Thyroid gland (tissue), 4 donors: Measurements from ENCODE around the gene PLBD2. TPM values are rescaled to one million over a fixed set of nuclear protein-coding genes. Genes with fewer than 3 reads are reported as not detected.

Experiments
- DNase-seq, 2 donors: peaks; one replicate each; pipeline ENCODE4 v3.0.0-alpha.2; 2019
- H3K27ac ChIP-seq, 3 donors: fragments of 200-600 bp; sonication (generic); 1 replicate in 2 of 3; 2 replicates in 1 of 3; pipeline ENCODE4 v1.5.1; 2016 to 2019; ENCODE audit warnings: mild to moderate bottlenecking in 1 of 3, moderate library complexity in 1 of 3
- H3K27me3 ChIP-seq: fragments of 200-600 bp; sonication (generic); one replicate; pipeline ENCODE4 v1.5.1; 2019
- H3K36me3 ChIP-seq, 2 donors: fragments of 200-600 bp; sonication (generic); one replicate each; pipeline ENCODE4 v1.5.1; 2016 to 2019
- H3K4me1 ChIP-seq, 2 donors: fragments of 200-600 bp; sonication (generic); one replicate each; pipeline ENCODE4 v1.5.1; 2017 to 2019
- H3K4me3 ChIP-seq, 3 donors: fragments of 200-600 bp; sonication (generic); replicated peaks in 1 of 3; 1 replicate in 2 of 3; 2 replicates in 1 of 3; pipeline ENCODE4 v1.5.1; 2016; ENCODE audit warnings: mild to moderate bottlenecking in 1 of 3
- H3K9me3 ChIP-seq: fragments of 200-600 bp; sonication (generic); one replicate; pipeline ENCODE4 v1.5.1; 2017
- POLR2A ChIP-seq, 2 donors: fragments of 450-650 bp; IDR thresholded peaks; one replicate each; pipeline ENCODE4 v1.6.1; 2017; ENCODE audit warnings: antibody characterized with exemption in 2 of 2, mild to moderate bottlenecking in 2 of 2, moderate library complexity in 1 of 2
- WGBS, 2 donors: methylation state at CpG; one replicate each; pipeline ENCODE4 v1.1.5; 2017; 5-methylcytosine and 5-hydroxymethylcytosine counted together
- intact Hi-C: fragments of 100-400 bp; cut with DNase I; formaldehyde crosslinking; loops from one replicate; pipeline ENCODE4 v1.15.1; 2023
- total RNA-seq, 4 donors: library from RNA; depleted of rRNA; stranded (reverse); fragments of >200 nt; gene quantifications; one replicate each; pipeline ENCODE4 v1.2.3, GENCODE V29; 2016
- TF ChIP-seq, protein P1 (sequence below), 6 experiments: fragments of 200-600 bp in 3 of 6; fragments of 450-650 bp in 3 of 6; sonication (generic) in 3 of 6; IDR thresholded peaks; one replicate each; pipeline ENCODE4 v1.5.1; 2016 to 2019; ENCODE audit warnings: antibody characterized with exemption in 6 of 6, mild to moderate bottlenecking in 2 of 6, inconsistent platforms in 1 of 6, moderate library complexity in 1 of 6

PLBD2 gene
- total RNA-seq, 4 donors from 2014 or later = 21.0 to 51.5 (median 44.3) TPM

DNA sequence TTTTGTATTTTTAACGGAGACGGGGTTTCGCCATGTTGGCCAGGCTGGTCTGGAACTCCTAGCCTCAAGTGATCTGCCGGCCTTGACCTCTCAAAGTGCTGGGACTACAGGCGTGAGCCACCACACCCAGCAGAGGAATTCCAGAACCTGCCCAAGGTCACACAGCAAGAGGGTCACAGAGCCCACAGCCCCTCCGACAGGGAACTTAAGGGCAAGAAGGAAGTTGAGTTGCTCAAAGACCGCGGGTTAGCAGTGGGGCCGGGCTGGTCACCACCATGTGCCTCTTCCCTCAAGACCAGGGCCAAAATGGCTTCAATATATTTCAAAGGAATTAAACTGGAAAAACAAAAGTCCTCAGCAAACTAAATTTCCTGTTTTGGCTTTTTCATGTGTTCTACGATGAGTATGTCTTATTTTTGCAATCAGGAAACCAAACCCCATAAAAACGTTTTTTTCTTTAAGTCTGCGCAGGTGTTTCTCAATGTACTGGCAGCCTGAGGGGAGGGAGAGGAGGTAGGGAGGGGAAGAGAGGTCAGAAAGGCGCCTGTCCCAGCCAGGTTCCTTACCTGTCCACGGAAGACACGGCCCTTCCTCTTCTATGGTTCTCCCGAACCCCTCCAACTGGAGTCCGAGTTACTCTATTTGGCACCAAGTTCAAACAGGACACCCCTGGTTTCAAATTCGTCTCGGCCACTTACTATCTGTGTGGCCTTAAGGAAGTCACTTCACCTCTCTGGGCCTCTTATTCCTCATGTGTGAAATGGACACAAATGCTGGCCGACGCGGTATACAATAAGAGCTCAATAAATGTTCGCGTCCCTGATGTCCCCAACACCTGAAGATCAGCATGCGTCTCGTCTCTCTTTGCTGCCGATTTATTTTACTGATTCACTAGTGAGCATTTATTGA is 24.3 kb upstream of the PLBD2 start:
- Histone ChIP-seq H3K27ac (peak overlapping the region in 2 of 3 donors; percentile 45 to 63), H3K36me3 (peaks cover 0 to 6% of the 10 kb centered on the region in 2 donors), H3K4me1 (peaks cover 4 to 24% of the 10 kb centered on the region in 2 donors), H3K4me3 (peak overlapping the region; percentile 38 to 65 (median 44)), H3K9me3 (no peaks in the 10 kb centered on the region), H3K27me3 (no peaks in the 10 kb centered on the region)
- WGBS, 2 donors = 42 to 45% methylated on average over 27 of the region's 27 CpGs
- DNase-seq = peak in 1 of 2 donors; percentile 16
- no peak for TF ChIP-seq POLR2A (IDR thresholded peaks at IDR 0.05)
- TF ChIP-seq, protein P1, sequence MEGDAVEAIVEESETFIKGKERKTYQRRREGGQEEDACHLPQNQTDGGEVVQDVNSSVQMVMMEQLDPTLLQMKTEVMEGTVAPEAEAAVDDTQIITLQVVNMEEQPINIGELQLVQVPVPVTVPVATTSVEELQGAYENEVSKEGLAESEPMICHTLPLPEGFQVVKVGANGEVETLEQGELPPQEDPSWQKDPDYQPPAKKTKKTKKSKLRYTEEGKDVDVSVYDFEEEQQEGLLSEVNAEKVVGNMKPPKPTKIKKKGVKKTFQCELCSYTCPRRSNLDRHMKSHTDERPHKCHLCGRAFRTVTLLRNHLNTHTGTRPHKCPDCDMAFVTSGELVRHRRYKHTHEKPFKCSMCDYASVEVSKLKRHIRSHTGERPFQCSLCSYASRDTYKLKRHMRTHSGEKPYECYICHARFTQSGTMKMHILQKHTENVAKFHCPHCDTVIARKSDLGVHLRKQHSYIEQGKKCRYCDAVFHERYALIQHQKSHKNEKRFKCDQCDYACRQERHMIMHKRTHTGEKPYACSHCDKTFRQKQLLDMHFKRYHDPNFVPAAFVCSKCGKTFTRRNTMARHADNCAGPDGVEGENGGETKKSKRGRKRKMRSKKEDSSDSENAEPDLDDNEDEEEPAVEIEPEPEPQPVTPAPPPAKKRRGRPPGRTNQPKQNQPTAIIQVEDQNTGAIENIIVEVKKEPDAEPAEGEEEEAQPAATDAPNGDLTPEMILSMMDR (IDR thresholded peaks at IDR 0.05) = no peak
- intact Hi-C loops = loop anchor here (2.0 to 10.0 kb wide), 2 partner anchors 25 to 139 kb away; partner anchors contain the start of gene PLBD2

GRCh38 chr12:113334786-113335539 is 23.4 kb upstream of the PLBD2 start, which contains the start of gene SLC8B1:
Gene SLC8B1 (minus strand): TSS chr12:113335109. CDS start chr12:113332878, 2,231 bp downstream.
- peak; percentile 83 to 86 for DNase-seq
- intact Hi-C loops = loop anchor here (2.0 to 10.0 kb wide), 2 partner anchors 24 to 140 kb away; partner anchors contain the start of gene PLBD2
- Histone ChIP-seq H3K9me3 (no peaks in the 10 kb centered on the region), H3K27me3 (no peaks in the 10 kb centered on the region), H3K4me3 (peak within 1 kb of the TSS; percentile 38 to 65 (median 44)), H3K36me3 (peaks cover 0 to 6% of the 10 kb centered on the region in 2 donors), H3K4me1 (peaks cover 4 to 24% of the 10 kb centered on the region in 2 donors), H3K27ac (peak within 1 kb of the TSS in 2 of 3 donors; percentile 45 to 63)
- TF ChIP-seq, protein P1 (IDR thresholded peaks at IDR 0.05) = no peak
- TF ChIP-seq POLR2A (IDR thresholded peaks at IDR 0.05) = peak; percentile 15 to 83
- 1 to 3% methylated on average over 7 to 39 of the region's 62 CpGs for WGBS, 2 donors

GRCh38 chr12:113339540-113339939 is 18.8 kb upstream of the PLBD2 start:
- Histone ChIP-seq H3K36me3 (no peaks in the 10 kb centered on the region), H3K27me3 (no peaks in the 10 kb centered on the region), H3K4me3 (no peak overlapping the region), H3K4me1 (peaks cover 0 to 6% of the 10 kb centered on the region in 2 donors), H3K27ac (no peak overlapping the region), H3K9me3 (no peaks in the 10 kb centered on the region)
- intact Hi-C loops = loop anchor here (10.0 kb wide), 1 partner anchor 145 kb away; no protein-coding TSS in a partner anchor
- DNase-seq = no peak
- WGBS, 2 donors = 94 to 98% methylated on average over 5 of the region's 5 CpGs
- no peak for TF ChIP-seq POLR2A (IDR thresholded peaks at IDR 0.05)
- TF ChIP-seq, protein P1 (IDR thresholded peaks at IDR 0.05) = no peak

DNA sequence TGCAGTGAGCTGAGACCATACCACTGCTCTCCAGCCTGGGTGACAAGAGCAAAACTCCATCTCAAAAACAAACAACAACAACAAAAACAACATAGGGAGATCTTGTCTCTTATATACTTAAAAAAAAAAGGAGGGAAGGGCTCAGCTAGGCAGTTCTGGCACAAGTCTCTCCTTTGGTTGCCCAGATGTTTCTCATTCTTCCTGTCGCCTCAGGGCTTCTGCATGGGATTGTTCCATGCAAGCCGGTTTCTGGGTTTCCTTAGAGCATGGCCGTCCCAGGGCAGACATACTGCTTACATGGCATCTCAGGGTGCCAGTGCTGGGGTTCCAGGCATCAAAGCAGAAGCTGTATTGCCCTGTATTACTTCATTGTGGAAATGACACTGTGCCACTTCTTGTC is 18.3 kb upstream of the PLBD2 start:
- H3K27me3 ChIP-seq = no peaks in the 10 kb centered on the region
- no peak overlapping the region for H3K27ac ChIP-seq
- 88 to 96% methylated on average over 3 of the region's 3 CpGs for WGBS, 2 donors
- no peaks in the 10 kb centered on the region for H3K36me3 ChIP-seq
- no peaks in the 10 kb centered on the region for H3K9me3 ChIP-seq
- DNase-seq = no peak
- no peak overlapping the region for H3K4me3 ChIP-seq
- H3K4me1 ChIP-seq = peaks cover 0 to 6% of the 10 kb centered on the region in 2 donors
- TF ChIP-seq POLR2A (IDR thresholded peaks at IDR 0.05) = no peak
- TF ChIP-seq, protein P1 (IDR thresholded peaks at IDR 0.05) = no peak
- intact Hi-C loops = no loop called here
